DMS79 treated with DMSO at 0.1 percent for 48 hours (cell line): Measurements from ENCODE around the gene TWIST2.

ENCODE experiments used
- DNase-seq: peaks from one replicate; lab custom pipeline; 2025; lab: John Stamatoyannopoulos, UW

Gene TWIST2

DNA sequence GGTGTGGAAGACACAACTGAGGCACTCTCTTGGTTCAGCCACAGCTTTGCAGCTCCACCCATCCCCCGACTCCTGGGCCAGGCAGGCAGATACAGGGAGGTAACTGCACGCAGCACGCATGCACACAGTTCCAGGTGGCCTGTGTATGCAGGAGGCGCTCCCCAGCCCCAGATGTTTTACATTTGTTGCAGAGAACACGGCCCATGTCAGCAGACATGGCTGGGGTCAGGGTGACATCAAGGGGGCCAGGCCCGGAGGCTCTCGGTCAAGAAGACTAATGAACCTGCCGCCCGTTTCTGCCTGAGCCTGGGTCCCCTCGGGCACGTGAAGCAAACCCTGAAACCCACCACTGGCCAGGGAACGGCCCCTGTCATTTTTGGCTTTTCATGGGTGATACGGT, 57.3 kb downstream of the TWIST2 start:
- DNase-seq, result no peak

DNA sequence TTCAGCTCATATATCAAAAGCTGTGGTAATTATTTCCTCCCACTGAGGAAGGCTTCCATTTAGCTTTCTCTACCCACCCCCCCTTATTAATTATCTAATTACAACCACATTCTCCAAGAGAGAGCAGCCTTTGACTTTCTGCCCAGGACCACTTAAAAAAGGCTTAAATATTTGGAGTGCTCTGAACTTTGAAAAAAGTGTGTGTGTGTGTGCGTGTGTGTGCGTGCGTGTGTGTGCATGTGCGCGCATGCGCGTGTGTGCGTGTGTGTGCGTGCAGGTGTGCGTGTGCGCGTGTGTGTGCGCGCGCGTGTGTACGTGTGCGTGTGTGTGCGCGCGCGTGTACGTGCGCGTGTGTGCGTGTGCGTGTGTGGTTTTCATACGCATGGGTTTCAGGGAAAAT, 57.8 kb downstream of the TWIST2 start:
- DNase-seq, result peak; percentile 14

DNA sequence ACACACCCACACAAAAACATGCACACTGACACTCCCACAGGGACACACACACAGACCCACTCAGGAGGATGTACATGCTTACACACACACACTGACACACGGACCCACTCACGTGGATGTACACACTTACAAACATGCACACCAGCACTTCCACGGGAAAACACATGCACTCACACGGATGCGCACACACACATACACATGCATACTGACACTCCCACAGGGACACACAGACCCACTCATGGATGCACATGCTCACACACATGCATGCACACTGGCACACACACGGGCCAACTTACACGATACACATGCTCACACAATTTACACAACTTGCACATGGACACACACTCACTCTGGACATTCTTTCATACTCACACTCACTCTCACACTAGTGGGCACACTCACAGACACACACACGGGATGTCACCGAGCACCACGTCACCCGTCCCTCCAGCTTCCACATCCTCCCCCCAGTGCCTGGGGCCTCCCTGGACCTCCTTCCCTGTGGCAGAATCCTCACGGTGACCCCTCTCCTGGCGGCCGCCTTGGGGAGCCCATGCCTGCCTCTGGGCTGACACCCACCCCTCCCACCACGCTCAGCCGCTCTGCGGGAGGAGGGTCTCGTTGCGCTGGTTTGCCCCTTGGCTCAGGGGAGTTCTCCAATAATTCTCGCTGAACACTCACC, 58.5 kb downstream of the TWIST2 start:
- no peak for DNase-seq

DNA sequence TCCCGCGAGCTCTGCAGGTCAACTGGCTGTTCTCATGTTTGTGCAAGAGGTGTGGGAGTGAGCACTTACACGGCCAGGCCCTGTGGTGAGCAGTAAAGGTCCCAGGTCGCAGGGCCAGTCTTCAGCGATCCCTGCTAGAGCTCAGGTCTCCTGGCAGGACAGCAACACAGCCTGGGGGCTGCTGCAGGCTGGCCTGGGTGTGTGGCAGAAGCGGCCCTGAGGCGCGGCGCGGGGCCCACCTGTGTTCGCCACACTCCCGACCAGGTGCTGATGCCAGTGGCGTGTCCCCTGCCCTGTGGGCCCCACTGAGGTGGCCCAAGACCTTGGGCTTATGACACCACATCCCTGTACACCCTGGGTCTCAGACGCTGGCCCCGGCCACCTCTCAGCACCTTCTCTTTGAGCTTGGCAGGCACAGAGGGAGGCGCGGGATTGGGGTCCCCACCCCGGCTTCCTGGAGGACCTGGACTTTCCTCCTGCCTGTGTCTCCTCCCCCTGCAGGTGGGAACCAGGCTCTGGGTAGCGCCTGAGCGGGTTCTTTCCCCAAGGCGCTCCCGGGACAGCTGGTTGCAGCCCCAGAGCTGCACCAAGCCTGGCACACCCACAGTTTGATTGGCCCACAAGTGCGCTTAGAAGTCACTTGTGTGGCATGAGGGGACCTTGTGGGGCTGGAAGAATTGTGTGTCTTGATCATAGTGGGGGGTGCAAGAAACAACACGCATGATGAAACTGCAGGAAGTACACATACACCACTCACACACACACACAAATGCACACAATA, 59.2 kb downstream of the TWIST2 start:
- no peak for DNase-seq

DNA sequence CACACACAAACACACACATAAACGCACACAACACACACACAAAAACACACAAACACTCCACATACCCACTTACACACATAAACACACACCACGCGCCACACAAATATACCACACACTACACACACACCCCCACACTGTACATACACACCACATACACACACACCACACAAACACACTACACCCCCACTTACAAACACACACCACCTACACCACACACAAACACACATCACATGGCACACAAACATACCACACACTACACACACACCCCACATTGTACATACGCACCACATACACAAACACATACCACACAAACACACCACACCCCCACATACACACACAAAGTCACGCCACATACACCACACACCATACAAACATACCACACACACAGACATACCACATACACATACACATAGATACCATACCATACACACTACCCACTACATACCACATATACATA, 59.9 kb downstream of the TWIST2 start:
- no peak for DNase-seq

DNA sequence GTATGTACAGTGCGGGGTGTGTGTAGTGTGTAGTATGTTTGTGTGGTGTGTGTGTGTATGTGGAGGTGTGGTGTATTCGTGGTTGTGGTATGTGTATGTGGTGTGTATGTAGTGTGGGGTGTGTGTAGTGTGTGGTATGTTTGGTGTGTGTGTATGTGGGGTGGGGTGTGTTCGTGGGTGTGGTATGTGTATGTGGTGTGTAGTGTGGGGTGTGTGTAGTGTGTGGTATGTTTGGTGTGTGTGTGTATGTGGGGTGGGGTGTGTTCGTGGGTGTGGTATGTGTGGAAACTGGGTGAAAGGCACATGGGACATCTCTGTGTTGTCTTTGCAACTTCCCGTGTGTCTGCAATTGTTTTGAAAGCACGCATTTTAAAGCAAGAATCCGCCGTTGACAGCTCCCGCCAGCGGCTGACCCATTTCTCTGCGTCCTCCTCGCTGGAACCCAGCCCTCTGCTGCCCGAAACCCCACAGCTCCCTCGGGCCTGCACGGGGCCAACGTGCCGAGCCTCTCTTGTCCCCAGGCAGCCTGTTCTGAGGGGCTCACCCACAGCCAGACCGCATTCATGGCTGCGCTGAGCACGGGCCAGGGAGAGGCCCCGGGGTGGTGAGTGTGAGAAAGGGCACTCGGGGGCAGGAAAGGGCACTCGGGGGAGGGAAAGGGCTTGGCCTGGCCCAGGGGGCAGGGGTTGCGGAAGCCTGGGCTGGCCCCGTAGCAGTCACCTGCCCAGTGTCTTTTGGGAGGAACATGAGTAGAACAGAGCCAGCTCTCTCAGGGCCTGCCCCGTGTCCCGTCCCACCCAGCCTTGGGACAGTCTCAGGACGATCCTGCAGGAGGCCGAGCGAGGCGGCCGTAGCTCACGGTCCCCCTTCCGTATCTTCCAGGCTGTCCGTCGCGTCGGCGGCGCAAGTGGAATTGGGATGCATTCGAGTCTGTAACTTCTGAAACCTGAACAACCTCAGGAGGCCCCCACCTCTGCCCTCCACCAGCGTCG, 61.4 kb downstream of the TWIST2 start:
- no peak for DNase-seq

DNA sequence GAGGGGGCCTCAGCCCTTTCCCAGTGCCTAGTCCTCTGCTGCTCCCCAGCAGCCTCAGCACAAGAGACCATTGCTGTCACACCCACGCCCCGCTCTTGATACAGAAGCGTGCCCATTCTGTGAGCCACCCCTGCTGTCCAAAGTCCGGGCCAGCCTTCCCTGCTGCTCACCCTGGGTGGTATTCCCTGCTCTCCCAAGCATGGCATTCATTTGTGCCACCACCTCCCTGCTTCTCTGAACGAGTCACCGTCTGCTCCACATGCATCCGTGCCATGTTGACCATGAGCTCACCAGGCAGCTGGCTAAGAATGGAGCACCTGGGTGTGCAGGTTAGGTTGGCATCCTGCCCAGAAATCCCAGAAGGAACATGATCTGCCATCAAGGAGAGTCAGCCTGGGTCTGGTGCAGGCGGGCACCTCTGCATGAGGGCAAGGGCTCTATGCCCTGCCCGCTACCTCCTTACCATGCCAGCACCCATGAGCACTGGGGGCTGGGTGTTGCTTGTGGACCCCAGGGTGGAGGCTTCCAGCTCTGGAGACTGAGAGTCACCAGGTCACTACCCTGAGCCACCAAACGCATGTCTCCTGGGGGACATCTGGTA, 63.0 kb downstream of the TWIST2 start:
- peak; percentile 88 for DNase-seq

DNA sequence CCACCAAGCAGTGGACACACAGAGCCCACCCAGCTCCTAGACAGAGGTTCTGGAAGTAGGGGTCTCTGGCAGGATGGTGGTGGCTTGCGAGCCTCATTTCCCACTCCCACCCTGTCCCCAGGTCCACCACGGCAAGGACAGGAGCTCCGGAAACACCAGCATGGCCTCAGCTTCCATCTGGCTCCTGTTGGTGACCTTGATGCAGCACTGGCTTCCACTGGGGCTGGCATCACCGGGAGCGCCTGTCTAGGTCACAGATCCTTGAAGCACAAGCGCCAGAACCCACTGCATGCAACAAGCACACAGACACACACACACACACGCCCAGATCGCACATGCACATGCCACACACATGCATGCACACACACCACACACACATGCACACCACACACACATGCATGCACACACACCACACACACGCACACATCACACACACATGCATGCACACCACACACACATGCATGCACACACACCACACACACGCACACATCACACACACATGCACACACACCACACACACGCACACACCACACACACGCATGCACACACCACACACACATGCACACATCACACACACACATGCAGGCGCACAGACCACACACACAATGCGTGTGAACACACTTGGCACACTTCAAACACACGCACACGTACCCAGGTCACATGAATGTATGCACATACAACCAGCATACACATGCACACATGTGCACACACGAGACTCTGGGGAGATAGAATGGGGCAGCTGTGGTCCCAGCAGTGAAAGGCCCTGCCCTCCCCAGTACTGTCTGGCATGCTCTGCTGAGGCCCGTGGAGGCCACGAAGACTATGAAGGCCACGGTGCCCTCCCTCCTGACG, 63.7 kb downstream of the TWIST2 start:
- no peak for DNase-seq

DNA sequence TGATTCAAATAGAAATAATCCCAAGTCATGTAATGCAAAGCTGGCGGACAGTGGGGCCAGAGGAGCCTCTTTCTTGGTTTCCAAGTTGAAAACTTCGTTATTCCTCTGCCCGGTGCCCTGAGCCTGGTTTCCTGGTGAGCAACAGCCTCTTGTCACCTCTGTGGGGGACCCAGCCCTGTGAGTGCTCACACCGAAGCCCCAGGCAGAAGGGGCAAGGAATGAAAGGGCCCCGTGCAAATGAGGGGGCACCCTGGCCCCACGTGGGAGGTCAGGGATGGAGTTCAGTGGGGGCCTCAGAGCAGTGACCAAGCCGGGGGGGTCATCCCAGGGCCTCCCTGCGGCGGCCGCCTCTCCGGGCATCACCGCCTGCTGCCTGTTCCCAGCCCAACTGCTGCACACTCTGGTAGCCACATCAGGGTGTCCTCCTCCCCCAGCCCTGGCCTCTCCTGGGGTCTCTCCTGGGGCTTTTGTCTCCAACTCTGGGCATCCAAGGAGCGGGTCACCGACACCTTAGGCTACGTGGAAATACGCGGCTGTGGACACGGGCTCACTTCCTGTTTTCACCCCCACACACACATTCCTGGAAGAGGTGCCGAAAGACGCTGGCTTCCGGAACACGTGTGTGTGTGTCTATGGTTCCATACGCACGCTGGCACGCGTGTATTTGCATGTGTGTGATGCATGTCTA, 64.5 kb downstream of the TWIST2 start:
- DNase-seq, result no peak

DNA sequence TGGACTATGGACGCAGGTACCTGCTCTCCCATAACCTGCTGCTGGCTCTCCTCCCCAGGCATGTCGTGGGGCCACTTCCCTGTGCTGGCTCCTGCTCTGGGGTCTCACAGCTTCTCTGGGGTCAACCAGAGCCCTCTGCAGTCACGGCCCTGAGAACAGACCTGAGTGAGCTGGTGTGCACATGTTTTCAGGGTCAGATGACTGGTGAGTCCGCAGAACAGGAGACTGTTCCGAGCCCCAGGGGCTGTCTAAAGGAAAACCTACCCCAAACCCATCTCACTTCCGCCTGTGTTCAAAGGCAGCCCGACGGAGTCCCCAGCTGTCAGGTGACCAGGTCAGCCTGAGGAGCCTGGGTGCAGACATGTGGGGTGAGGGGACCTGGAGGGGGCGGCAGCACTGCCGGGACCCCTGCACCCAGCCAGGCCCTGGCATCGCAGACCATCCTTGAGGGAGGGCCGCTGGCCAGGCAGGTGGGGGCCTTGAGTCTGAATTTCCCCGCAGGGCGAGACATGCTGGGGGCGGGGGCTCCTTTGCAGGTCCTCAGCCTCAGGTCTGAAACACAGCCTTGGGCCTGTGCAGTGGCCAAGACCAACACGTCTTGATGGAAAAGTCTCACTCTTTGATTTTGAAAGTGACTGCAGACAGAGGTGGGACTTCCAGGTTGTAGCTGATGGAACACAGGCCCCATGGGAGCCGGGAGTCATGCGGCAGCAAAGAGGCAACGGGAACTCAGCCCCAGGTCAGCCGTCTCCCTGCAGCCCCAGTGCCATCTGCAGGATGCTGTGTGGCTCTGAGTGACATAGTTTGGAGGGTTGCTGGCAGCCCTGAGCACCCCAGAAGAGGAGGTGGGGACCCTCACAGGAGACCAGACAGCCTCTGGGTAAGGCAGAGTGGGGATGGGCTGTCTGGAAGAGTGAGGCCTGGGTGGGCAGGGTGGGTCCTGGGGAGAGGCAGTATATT, 65.3 kb downstream of the TWIST2 start:
- no peak for DNase-seq

DNA sequence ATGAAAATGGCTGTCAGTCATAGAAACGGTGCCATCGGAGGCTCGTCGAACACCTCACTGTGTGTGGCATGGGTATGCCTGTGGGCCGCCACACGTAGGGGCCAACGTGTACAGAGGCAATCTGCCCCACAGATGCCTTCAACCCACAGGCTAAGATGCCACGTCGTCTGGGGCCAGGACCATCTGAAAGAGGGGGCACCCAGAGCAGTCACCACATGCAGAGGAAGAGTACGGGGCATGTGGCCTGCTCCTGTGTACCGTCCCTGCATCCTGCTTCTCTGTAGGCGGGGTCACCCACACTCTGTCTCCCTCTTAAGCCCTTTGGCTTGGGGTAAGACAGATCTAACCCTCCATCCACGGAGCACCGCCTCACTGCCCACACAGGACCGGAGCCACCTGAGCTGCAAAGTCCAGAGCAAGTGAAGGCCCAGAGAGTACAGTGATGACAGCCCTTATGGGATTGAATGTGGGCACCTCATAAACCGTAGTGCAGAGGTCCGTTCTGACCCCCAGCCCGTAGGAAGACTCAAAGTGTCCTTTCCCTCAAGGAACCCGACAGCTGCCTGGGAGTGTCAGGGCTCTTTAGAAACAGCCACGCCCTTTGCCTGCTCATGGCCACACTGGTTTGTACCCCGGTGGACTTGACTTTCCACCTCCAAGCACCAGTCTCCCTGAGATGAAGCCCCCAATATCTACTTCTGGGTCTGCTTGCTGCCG, 66.2 kb downstream of the TWIST2 start:
- no peak for DNase-seq

DNA sequence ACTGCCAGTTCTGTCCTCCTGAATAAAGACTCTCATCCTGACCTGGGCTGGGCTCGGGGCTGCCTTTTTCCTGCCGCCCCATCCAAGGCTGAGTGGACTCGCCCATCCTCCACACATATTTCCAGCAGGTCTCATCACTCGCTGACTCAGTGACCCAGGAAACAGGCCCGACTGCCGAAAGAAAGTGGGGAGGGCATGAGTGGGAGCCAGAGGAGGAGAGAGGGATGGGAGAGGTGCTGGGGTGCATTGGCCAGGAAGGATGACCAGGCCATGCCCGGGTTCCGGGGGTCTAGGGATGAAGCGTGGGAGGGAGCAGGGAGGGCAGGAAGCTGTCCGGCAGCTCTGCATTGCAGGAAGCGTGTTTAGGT, 66.7 kb downstream of the TWIST2 start:
- DNase-seq, result no peak

DNA sequence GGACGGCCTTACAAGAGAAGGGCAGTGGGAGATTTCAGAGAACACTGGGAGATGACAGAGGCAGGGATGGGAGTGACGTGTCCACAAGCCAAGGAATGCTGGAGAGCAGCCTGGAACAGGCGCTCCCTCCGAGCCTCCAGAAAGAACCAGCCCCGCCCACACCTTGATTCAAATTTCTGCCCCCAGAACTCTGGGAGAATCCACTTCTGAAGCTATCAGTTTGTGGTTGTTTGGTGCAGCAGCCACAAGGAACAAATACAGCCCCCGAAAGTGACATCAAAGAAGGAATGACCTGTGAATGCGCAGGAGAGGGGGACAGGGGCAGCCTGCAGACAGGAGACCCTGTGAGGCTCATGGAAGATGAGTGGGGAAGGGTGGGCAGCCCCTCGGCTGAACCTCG, 67.3 kb downstream of the TWIST2 start:
- DNase-seq, result no peak

DNA sequence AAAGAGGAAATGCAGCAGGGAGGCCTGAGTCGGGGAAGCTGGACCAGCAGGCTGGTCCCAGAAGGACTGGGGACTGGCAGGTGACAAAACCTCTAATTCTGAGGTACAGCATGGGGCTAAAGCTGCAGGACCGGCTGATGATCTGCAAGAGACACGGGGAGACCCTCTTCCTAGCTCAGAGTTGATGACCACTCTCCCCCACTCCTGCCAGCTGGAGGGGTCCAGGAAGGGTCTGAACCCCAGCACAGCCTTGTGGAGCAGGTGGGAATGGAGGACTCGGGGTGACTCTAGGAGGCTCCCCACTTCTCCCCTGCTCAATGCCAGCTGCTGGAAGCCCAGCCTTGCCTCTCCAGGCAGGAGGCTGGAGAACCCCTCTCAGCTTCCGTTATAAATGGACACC, 67.7 kb downstream of the TWIST2 start:
- DNase-seq, result no peak

DNA sequence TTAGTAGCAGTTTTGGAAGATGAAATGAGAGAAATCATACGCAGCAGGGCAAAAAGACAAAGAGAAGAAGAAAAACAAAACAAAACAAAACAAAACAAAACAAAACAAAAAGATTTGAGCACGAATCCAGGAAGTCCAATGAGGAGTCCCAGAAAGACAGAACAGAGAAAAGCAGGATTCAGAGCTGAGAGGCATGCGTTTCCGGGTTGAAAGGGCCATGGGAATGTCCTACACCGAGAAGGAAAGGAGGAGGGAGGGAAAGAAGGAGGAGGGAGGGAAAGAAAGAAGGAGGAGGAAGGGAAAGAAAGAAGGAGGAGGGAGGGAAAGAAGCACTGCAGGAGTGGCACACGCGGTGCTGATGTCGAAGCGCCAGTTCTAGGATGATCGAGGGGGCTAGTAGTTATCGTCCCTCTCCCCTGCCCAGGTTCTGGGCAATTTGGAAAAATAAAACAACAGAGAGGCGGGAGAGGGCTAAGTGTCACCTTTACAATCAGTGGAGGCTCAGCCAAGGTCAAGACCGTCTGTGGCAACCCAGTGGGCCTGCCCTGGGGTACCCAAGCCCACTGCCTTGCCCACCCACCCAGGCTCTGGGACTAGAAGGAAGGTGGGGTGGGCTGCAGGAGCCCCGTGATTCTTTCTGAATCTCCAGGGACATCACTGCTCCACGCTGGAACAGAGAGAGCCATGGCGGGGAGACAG, 68.4 kb downstream of the TWIST2 start:
- DNase-seq, result no peak

DNA sequence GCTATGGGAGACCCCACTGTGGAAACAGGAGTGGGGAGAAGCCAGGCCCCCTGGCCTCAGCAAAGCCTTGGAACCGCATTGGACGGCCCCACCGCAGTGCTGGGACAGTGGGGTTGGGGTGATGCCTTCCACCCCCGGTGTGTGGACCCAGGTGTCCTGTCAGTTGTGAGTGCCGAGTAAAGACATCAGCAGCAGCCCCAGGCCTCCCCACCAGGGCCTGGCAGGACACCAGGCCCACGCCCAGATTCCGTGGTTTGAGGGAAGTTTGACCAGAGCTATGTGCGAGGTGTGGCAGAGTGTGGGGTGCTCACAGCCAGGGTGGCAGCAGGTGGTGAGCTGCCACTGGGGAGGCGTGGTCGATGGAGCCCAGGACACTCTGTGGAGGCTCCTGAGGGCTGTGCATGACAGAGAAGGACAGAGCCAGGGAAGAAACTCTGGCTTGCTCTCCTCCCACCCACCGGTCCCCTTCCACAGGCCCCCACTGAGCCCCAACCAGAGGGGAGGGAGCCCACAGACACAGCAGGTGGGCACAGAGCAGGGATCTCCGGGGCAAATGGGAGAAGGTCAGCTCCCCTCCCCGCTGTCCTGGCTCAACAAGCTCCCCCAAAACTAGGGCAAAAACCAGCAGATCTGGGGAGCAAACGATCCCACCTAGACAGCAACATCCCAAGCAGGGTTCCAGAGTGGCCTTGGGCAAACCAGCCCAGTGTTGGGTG, 69.1 kb downstream of the TWIST2 start:
- no peak for DNase-seq

DNA sequence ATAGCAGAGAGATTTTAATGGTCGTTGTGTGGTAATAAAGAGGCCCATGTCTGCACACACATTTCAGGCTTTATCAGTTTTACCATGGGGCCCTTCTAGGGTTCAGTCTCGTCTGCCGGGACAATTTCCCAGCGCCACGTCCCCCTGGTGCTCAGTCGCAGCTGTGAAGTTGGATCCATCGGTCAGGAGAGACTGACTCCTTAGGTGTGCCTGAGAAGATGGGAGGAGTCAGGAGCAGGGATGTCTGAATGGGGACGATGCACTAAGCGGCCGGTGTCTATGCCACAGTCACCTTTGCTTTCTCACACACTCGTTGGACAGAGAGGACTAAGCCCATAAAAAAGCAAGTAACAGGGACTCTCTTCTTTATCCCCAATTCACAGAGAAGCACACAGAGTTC, 71.4 kb downstream of the TWIST2 start:
- no peak for DNase-seq
